PC-3 (cell line): ENCODE measurements around the gene CEBPB.

ENCODE experiments used
- EZH2 ChIP-seq: fragments of 300-600 bp; sonication (generic); IDR thresholded peaks from one replicate; pipeline ENCODE4 v1.6.1; 2017; ENCODE audit warnings: antibody characterized with exemption, mild to moderate bottlenecking, low read length; ENCODE audit not compliant: unreplicated experiment
- EZH2phosphoT487 ChIP-seq: fragments of 300-600 bp; sonication (generic); IDR thresholded peaks from 2 replicates; pipeline ENCODE4 v1.6.1; 2018; ENCODE audit warnings: mild to moderate bottlenecking, antibody characterized with exemption, low read length, borderline replicate concordance
- TF ChIP-seq, protein P1 (sequence below): fragments of 300-600 bp; sonication (generic); conservative IDR thresholded peaks from 2 replicates; pipeline ENCODE4 v1.5.1; 2017; ENCODE audit warnings: antibody characterized with exemption, low read depth, mild to moderate bottlenecking, low read length

- TF ChIP-seq, protein P1, sequence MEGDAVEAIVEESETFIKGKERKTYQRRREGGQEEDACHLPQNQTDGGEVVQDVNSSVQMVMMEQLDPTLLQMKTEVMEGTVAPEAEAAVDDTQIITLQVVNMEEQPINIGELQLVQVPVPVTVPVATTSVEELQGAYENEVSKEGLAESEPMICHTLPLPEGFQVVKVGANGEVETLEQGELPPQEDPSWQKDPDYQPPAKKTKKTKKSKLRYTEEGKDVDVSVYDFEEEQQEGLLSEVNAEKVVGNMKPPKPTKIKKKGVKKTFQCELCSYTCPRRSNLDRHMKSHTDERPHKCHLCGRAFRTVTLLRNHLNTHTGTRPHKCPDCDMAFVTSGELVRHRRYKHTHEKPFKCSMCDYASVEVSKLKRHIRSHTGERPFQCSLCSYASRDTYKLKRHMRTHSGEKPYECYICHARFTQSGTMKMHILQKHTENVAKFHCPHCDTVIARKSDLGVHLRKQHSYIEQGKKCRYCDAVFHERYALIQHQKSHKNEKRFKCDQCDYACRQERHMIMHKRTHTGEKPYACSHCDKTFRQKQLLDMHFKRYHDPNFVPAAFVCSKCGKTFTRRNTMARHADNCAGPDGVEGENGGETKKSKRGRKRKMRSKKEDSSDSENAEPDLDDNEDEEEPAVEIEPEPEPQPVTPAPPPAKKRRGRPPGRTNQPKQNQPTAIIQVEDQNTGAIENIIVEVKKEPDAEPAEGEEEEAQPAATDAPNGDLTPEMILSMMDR: peak; percentile 34; the same call in 1 of the 2 replicates
- TF ChIP-seq EZH2: no peak
- no peak for TF ChIP-seq EZH2phosphoT487
Measured at GRCh38 chr20:50224531-50225255, 34.1 kb downstream of the CEBPB start.
